NCI-H128 (cell line): ENCODE data around the gene MAN2A1.
"Not testable (repeated sequence)": the region's sequence is repeated elsewhere in the genome, so short reads cannot be mapped to it uniquely, and the experiment has no call there.

Experiments
- DNase-seq: peaks from one replicate; lab custom pipeline; 2025; ENCODE audit not compliant: unreplicated experiment; lab: John Stamatoyannopoulos, UW

MAN2A1 gene

GRCh38 chr5:109859537-109859936, 169.8 kb downstream of the MAN2A1 start:
- DNase-seq: no peak

GRCh38 chr5:109862301-109862700, 172.6 kb downstream of the MAN2A1 start:
- no peak for DNase-seq

GRCh38 chr5:109863752-109864151, 174.0 kb downstream of the MAN2A1 start:
- DNase-seq: no peak

GRCh38 chr5:109865637-109866036, 175.9 kb downstream of the MAN2A1 start:
- DNase-seq: no peak

- no peak for DNase-seq
Measured at GRCh38 chr5:109866051-109866450, 176.3 kb downstream of the MAN2A1 start.

- DNase-seq: no peak
Measured at GRCh38 chr5:109868737-109869136, 179.0 kb downstream of the MAN2A1 start.

- no peak for DNase-seq
Measured at GRCh38 chr5:109873687-109874086, 184.0 kb downstream of the MAN2A1 start.

- DNase-seq: no peak
Measured at GRCh38 chr5:109874108-109874507, 184.4 kb downstream of the MAN2A1 start.

GRCh38 chr5:109876030-109876725, 186.5 kb downstream of the MAN2A1 start:
- DNase-seq: no peak

- no peak for DNase-seq
Measured at GRCh38 chr5:109876941-109877669, 187.4 kb downstream of the MAN2A1 start.

- no peak for DNase-seq
Measured at GRCh38 chr5:109877670-109878045, 187.9 kb downstream of the MAN2A1 start.

GRCh38 chr5:109878887-109879286, 189.2 kb downstream of the MAN2A1 start:
- no peak for DNase-seq

- no peak for DNase-seq
Measured at GRCh38 chr5:109880907-109881685, 191.4 kb downstream of the MAN2A1 start.

- DNase-seq: no peak
Measured at GRCh38 chr5:109882546-109882945, 192.8 kb downstream of the MAN2A1 start.

GRCh38 chr5:109884676-109885075, 194.9 kb downstream of the MAN2A1 start:
- DNase-seq: no peak

GRCh38 chr5:109885205-109885604, 195.5 kb downstream of the MAN2A1 start:
- DNase-seq: no peak

- no peak for DNase-seq
Measured at GRCh38 chr5:109888989-109889388, 199.3 kb downstream of the MAN2A1 start.

- DNase-seq: not testable (repeated sequence)
Measured at GRCh38 chr5:109893271-109893670, 203.5 kb downstream of the MAN2A1 start.

GRCh38 chr5:109898269-109899162, 208.8 kb downstream of the MAN2A1 start:
- DNase-seq: no peak

GRCh38 chr5:109899163-109899535, 209.4 kb downstream of the MAN2A1 start:
- DNase-seq: no peak

GRCh38 chr5:109900461-109900860, 210.7 kb downstream of the MAN2A1 start:
- DNase-seq: no peak
